ENCODE measurements around the gene LCLAT1. TPM values are rescaled to one million over a fixed set of nuclear protein-coding genes. Genes with fewer than 3 reads are reported as not detected.

Gene LCLAT1
- total and polyA plus RNA-seq, 4 donors: 10.3 to 21.1 (median 11.9) TPM

Small RNA genes within 50 kb of the gene (small RNA-seq; reads per million reads assigned to genes)
- gene AC073255.1 (ENCODE audit: low replicate concordance): not detected

Other genes starting within 250 kb of the LCLAT1 start
- gene LBH, start 215.7 kb upstream of the LCLAT1 start, total RNA-seq: 10 to 100 TPM; 34.3 to 42.0 TPM
- gene LBH, start 215.7 kb upstream of the LCLAT1 start, polyA plus RNA-seq (ENCODE audit: insufficient read length in 2 of 2): 10 to 100 TPM; 45.5 to 54.4 TPM

Measured in spinal cord (tissue), 4 donors.